ENCODE data around the gene WDR6.

WDR6 gene

DNA sequence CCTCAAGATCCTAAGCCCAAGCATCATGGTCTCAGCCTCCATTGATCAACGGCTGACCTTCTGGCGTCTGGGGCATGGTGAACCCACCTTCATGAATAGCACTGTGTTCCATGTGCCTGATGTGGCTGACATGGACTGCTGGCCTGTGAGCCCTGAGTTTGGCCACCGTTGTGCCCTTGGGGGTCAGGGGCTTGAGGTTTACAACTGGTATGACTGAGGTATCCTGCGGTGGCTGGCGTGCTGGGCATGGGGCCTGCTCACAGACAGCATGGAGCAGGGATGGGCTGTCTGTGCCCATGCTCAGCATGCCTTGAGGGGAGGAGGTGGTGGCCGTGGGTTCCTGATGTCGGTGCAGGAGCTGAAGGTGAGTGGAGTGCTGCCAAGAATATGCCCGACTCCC, 7.9 kb downstream of the WDR6 start:
- no peak overlapping the region for H3K4me3 ChIP-seq (ENCODE audit: low read depth, low read length)
- DNase-seq (ENCODE audit: low read depth, low spot score) = no peak
- in situ Hi-C loops (cut with HindIII; ENCODE audit: low sequenced_read_pairs) = no loop called here
- TF ChIP-seq, protein P1, sequence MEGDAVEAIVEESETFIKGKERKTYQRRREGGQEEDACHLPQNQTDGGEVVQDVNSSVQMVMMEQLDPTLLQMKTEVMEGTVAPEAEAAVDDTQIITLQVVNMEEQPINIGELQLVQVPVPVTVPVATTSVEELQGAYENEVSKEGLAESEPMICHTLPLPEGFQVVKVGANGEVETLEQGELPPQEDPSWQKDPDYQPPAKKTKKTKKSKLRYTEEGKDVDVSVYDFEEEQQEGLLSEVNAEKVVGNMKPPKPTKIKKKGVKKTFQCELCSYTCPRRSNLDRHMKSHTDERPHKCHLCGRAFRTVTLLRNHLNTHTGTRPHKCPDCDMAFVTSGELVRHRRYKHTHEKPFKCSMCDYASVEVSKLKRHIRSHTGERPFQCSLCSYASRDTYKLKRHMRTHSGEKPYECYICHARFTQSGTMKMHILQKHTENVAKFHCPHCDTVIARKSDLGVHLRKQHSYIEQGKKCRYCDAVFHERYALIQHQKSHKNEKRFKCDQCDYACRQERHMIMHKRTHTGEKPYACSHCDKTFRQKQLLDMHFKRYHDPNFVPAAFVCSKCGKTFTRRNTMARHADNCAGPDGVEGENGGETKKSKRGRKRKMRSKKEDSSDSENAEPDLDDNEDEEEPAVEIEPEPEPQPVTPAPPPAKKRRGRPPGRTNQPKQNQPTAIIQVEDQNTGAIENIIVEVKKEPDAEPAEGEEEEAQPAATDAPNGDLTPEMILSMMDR (IDR thresholded peaks at IDR 0.05; ENCODE audit: low read depth, low read length) = no peak

DNA sequence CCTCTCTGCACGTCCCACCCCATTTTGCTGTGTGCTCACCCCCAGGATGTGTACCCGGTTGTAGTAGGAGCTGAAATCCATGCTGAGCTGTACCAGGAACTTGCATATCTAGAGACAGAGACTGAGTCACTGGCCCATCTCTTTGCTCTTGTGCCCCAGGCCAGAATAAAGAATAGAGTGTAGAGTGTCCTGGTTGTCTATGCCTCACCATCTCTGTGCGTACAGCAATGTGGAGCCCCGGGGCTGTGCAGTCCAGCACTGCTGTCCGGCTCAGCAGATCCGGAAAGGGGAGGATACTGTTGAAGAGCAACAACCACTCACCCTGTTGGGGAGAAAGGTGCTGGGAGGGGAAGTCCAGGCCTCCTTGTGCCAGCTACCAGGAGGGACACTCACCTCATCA, 8.6 kb downstream of the WDR6 start:
- no peak overlapping the region for H3K4me3 ChIP-seq (ENCODE audit: low read depth, low read length)
- TF ChIP-seq, protein P1 (IDR thresholded peaks at IDR 0.05; ENCODE audit: low read depth, low read length) = no peak
- in situ Hi-C loops (cut with HindIII; ENCODE audit: low sequenced_read_pairs) = no loop called here
- no peak for DNase-seq (ENCODE audit: low read depth, low spot score)

DNA sequence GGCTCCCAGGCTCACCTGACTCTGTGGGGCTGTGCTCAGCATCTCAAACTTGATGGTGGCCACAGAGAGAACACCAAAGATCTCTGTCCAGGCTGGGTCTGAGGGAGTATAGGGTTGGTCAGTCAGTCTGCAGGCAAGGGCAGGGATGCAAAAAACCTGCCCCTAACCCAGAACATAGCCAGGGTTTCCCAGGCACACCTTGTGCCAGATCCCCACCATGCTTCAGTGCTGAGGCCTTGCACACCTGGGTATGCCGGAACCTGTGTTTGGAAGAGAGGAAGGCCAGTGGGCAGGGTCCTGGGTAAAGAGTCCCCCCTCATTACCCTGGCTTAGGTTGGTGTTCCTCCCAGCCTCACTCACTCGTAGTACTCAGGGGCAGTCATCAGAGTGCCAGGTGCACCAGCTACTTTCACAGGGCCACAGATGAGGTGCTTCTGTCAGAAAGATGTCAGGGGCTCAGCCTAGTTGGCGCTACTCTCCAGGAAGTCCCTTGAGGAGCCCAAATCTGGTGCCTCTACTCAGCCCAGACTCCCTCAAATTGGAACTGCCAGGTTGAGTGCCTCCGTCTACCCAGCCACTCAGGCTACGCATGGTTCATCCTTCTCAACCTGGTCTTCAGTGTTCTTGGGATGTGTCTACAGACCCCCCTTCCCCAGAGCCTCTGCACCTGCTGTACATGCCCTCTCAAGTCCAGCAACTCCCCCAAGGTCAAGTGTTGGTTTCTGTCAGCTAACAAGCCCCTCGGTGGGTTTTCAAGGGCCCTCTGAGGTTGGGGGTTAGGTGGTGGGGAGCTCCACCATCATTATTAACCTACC, 9.4 kb downstream of the WDR6 start:
- in situ Hi-C loops (cut with HindIII; ENCODE audit: low sequenced_read_pairs) = no loop called here
- no peak overlapping the region for H3K4me3 ChIP-seq (ENCODE audit: low read depth, low read length)
- no peak for DNase-seq (ENCODE audit: low read depth, low spot score)

DNA sequence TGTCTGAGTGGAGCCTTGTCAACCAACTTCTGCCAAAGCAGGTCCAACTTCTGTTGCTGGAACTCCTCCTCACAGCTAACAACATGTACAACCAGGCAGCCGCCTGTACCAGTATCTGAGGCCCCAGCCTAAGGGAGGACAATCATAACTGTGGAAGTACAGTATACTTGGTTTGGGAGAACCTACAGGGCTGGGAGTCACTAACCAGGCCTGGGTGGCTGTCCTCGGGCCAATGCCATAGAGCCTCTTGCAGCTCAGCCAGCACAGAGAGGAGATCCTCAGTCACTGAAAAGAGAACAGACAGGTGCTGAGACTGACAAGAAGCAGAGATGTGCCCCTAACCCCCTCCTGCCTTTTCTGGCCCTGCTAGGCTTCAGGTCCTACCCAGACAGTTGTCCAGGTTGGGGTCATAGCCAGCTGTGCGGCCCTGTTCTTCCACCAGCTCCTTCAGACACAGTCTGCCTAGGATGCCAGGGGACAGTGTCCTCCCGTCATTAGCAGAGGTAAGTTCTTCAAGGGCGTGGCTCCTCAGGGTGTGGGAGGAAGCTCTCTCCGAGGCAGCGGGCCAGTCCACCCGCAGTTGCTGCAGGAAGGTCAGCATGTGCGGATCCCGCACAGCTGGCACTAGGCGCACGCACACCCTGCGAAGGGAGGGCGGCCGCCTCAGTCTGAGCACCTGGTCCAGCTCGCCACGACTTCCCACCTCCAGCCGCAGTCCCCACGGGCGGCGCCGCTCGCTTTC, 10.2 kb downstream of the WDR6 start:
- TF ChIP-seq, protein P1 (IDR thresholded peaks at IDR 0.05; ENCODE audit: low read depth, low read length) = no peak
- in situ Hi-C loops (cut with HindIII; ENCODE audit: low sequenced_read_pairs) = no loop called here
- DNase-seq (ENCODE audit: low read depth, low spot score) = no peak
- H3K4me3 ChIP-seq (ENCODE audit: low read depth, low read length) = peak overlapping the region; percentile 74

More for the DNA sequence above, 9.4 kb downstream of the WDR6 start:
- TF ChIP-seq, protein P1 (IDR thresholded peaks at IDR 0.05; ENCODE audit: low read depth, low read length) = no peak

DNA sequence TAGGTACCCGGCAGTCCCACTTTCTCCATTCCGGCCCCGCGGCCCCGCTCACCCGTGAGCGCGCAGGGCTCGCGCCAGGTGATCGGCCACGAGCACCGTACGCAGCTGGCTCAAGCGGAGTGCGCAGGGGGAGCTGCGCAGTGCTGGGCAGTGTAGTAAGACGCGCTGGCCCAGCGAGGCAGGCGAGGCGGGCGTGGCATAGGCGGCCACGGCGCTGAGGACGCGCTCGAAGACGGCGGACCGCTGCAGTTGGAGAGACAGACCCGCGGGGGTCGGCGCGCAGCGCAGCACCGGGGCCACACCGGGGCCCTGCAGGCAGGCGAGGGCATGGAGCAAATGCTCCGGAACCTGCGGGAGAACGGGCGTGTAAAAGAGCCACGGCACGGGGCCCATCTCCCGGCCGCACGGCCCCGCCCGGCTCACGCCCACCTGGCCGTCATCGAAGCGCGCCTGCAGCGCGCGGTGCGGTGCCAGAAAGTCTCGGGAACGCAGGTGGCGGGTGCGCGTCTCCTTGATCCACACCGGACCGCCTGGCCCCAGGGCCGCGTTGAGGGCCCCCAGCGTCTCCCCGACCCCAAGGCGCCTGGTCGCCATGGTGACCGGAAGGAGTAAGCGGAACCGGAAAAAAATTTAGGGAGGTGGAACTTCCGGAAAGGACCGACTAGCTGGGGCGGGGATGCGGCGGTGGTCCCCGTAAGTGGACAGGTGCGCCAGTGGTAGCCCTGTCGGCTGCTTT, 10.9 kb downstream of the WDR6 start, which contains the start of gene DALRD3:
Gene DALRD3 (minus strand): TSS at position 610 of the 736 bp plus-strand sequence. CDS start 16 bp downstream, at position 594.
- in situ Hi-C loops (cut with HindIII; ENCODE audit: low sequenced_read_pairs) = no loop called here
- peak; percentile 55 for DNase-seq (ENCODE audit: low read depth, low spot score)
- TF ChIP-seq, protein P1 (IDR thresholded peaks at IDR 0.05; ENCODE audit: low read depth, low read length) = no peak
- peak within 1 kb of the TSS; percentile 74 for H3K4me3 ChIP-seq (ENCODE audit: low read depth, low read length)

DNA sequence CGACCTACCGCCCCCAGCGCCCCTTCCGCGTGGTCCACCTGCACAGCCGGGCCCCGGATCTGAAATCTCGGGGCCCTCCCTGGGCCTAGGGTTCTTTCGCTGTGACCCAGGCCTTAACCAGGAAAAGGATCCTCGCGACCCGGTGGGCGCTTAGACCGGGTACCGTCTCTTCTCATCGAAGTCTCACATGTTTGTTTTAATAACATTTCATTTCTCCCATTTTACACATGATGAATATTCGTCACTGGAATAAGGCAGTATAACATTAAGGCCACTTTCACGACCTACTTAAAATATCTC, 11.5 kb downstream of the WDR6 start:
- TF ChIP-seq, protein P1 (IDR thresholded peaks at IDR 0.05; ENCODE audit: low read depth, low read length) = no peak
- H3K4me3 ChIP-seq (ENCODE audit: low read depth, low read length) = peak overlapping the region; percentile 74
- no peak for DNase-seq (ENCODE audit: low read depth, low spot score)
- in situ Hi-C loops (cut with HindIII; ENCODE audit: low sequenced_read_pairs) = no loop called here

All from astrocyte of the spinal cord (primary cell).